Lower lobe of right lung (tissue), 2 donors: Measurements from ENCODE around the gene SYT7. TPM values are rescaled to one million over a fixed set of nuclear protein-coding genes. Genes with fewer than 3 reads are reported as not detected.
A peak's percentile ranks its signal among the peaks of the same experiment; 100 is the strongest.

ENCODE experiments used
- ATAC-seq, 2 donors: fragments of 200-7000 bp; cut with Tn5 transposase; one replicate each; pipeline ENCODE4 v1.9.1; 2020 to 2022; ENCODE audit warnings: mild to moderate bottlenecking in 2 of 2, moderate library complexity in 2 of 2
- DNase-seq: peaks from one replicate; pipeline ENCODE4 v3.0.0-alpha.2; 2020
- H3K27ac ChIP-seq: fragments of 200-600 bp; one replicate; pipeline ENCODE4 v1.8.0; 2022
- H3K27me3 ChIP-seq: fragments of 200-600 bp; one replicate; pipeline ENCODE4 v1.8.0; 2022; ENCODE audit warnings: low read depth
- H3K36me3 ChIP-seq: fragments of 200-600 bp; one replicate; pipeline ENCODE4 v1.8.0; 2022; ENCODE audit warnings: mild to moderate bottlenecking
- H3K4me1 ChIP-seq: fragments of 200-600 bp; one replicate; pipeline ENCODE4 v1.8.0; 2022
- H3K4me3 ChIP-seq: fragments of 200-600 bp; one replicate; pipeline ENCODE4 v1.8.0; 2022; ENCODE audit warnings: mild to moderate bottlenecking
- H3K9me3 ChIP-seq: fragments of 200-600 bp; one replicate; pipeline ENCODE4 v1.8.0; 2022
- CTCF ChIP-seq: fragments of 200-600 bp; IDR thresholded peaks from one replicate; pipeline ENCODE4 v1.8.0; 2022; ENCODE audit warnings: antibody characterized with exemption, mild to moderate bottlenecking
- intact Hi-C: fragments of 100-400 bp; cut with DNase I; formaldehyde crosslinking; loops from one replicate; pipeline ENCODE4 v1.11.0; 2022
- total RNA-seq: library from RNA; stranded (reverse); fragmentation: NEBNext Ultra II Directional; extraction: Animal tissue kit (Norgen Biotek cat#: 25700); gene quantifications from one replicate; pipeline ENCODE4 v1.2.1, GENCODE V29; 2021
- donor health status: DM: no; HTN: yes; CAD: no; lungs with severe emphysema.

SYT7 gene
- total RNA-seq, 1 donor from 2014 or later = 3.8 TPM

- H3K9me3 ChIP-seq = no peaks in the 10 kb centered on the region
- intact Hi-C loops = no loop called here
- H3K27ac ChIP-seq = no peak overlapping the region
- H3K27me3 ChIP-seq = peaks cover 46% of the 10 kb centered on the region
- TF ChIP-seq CTCF = no peak
- H3K36me3 ChIP-seq = no peaks in the 10 kb centered on the region
- no peak for DNase-seq
- H3K4me3 ChIP-seq = no peak overlapping the region
- no peak for ATAC-seq
- H3K4me1 ChIP-seq = no peaks in the 10 kb centered on the region
Measured at GRCh38 chr11:61555051-61555969, 25.6 kb downstream of the SYT7 start.

- H3K36me3 ChIP-seq = no peaks in the 10 kb centered on the region
- H3K4me3 ChIP-seq = no peak overlapping the region
- no peaks in the 10 kb centered on the region for H3K4me1 ChIP-seq
- no peak overlapping the region for H3K27ac ChIP-seq
- intact Hi-C loops = no loop called here
- DNase-seq = no peak
- H3K9me3 ChIP-seq = no peaks in the 10 kb centered on the region
- ATAC-seq = no peak
- peaks cover 46% of the 10 kb centered on the region for H3K27me3 ChIP-seq
- no peak for TF ChIP-seq CTCF
Measured at GRCh38 chr11:61554172-61554988, 26.5 kb downstream of the SYT7 start.

- Histone ChIP-seq H3K4me1 (no peaks in the 10 kb centered on the region), H3K4me3 (no peak overlapping the region), H3K36me3 (no peaks in the 10 kb centered on the region), H3K27me3 (peaks cover 43% of the 10 kb centered on the region), H3K27ac (no peak overlapping the region), H3K9me3 (no peaks in the 10 kb centered on the region)
- TF ChIP-seq CTCF = no peak
- DNase-seq (no peak), ATAC-seq (no peak)
- intact Hi-C loops = no loop called here
Measured at GRCh38 chr11:61553373-61554171, 27.3 kb downstream of the SYT7 start.

- TF ChIP-seq CTCF = no peak
- DNase-seq = no peak
- Histone ChIP-seq H3K4me1 (no peaks in the 10 kb centered on the region), H3K27me3 (peaks cover 38% of the 10 kb centered on the region), H3K9me3 (no peaks in the 10 kb centered on the region), H3K27ac (no peak overlapping the region), H3K36me3 (no peaks in the 10 kb centered on the region), H3K4me3 (no peak overlapping the region)
- intact Hi-C loops = no loop called here
- ATAC-seq = peak; percentile 2 to 35
Measured at GRCh38 chr11:61552108-61552635, 28.7 kb downstream of the SYT7 start.

DNA sequence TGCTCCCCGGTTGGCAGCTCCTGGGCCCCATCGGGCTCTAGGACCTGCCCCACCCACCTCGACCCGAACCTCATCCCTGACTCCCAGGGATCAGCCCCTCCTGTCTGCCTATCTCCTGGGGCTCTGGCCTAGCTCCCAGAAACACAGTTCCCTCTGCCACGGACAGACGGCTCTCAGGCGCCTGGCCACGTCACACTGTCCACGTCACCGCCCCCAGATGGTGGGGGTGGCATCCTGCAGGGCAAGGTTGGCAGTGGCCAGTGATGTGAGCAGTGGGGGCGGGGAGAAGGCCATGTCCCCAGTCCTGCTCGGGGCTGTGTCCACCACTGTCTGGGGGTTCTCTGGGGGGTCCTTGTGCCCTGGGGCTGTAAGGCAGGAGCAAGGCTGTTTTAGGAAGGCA lies 29.2 kb downstream of the SYT7 start:
- ATAC-seq (peak; percentile 29 to 45), DNase-seq (no peak)
- Histone ChIP-seq H3K9me3 (no peaks in the 10 kb centered on the region), H3K27ac (no peak overlapping the region), H3K4me3 (no peak overlapping the region), H3K4me1 (no peaks in the 10 kb centered on the region), H3K27me3 (peaks cover 33% of the 10 kb centered on the region), H3K36me3 (no peaks in the 10 kb centered on the region)
- intact Hi-C loops = no loop called here
- TF ChIP-seq CTCF = no peak
